Epithelial cell of proximal tubule (primary cell): ENCODE data around the gene FHAD1. TPM values are rescaled to one million over a fixed set of nuclear protein-coding genes. Genes with fewer than 3 reads are reported as not detected.
"Not testable (repeated sequence)": the region's sequence is repeated elsewhere in the genome, so short reads cannot be mapped to it uniquely, and the experiment has no call there.

Experiments
- DNase-seq: peaks from one replicate; pipeline ENCODE4 v3.0.0-alpha.2; 2011; ENCODE audit warnings: low read depth
- H3K4me3 ChIP-seq: 2 replicates; pipeline ENCODE4 v1.5.1; 2011; ENCODE audit warnings: low read depth, mild to moderate bottlenecking, low read length
- CTCF ChIP-seq: conservative IDR thresholded peaks from 2 replicates; pipeline ENCODE4 v1.5.1; 2012; ENCODE audit warnings: low read depth, mild to moderate bottlenecking, low read length
- total RNA-seq: library from RNA; depleted of rRNA; stranded (reverse); fragments of >200 nt; gene quantifications from 2 replicates; pipeline ENCODE4 v1.2.3, GENCODE V29; 2015

FHAD1 gene
- total RNA-seq, 1 donor from 2014 or later: 0.35 TPM

- TF ChIP-seq CTCF: peak; percentile 17
- H3K4me3 ChIP-seq: no peak overlapping the region
- no peak for DNase-seq
Measured at GRCh38 chr1:15364740-15365139, 117.7 kb downstream of the FHAD1 start.

GRCh38 chr1:15368888-15369287 is 121.9 kb downstream of the FHAD1 start:
- DNase-seq: no peak
- no peak for TF ChIP-seq CTCF
- H3K4me3 ChIP-seq: no peak overlapping the region

- no peak overlapping the region for H3K4me3 ChIP-seq
- TF ChIP-seq CTCF: no peak
- DNase-seq: no peak
Measured at GRCh38 chr1:15370268-15370667, 123.2 kb downstream of the FHAD1 start.

GRCh38 chr1:15370781-15371520 is 123.9 kb downstream of the FHAD1 start:
- TF ChIP-seq CTCF: no peak
- no peak overlapping the region for H3K4me3 ChIP-seq
- no peak for DNase-seq

- no peak for TF ChIP-seq CTCF
- no peak for DNase-seq
- H3K4me3 ChIP-seq: no peak overlapping the region
Measured at GRCh38 chr1:15371610-15372545, 124.9 kb downstream of the FHAD1 start.

- DNase-seq: no peak
- no peak overlapping the region for H3K4me3 ChIP-seq
- TF ChIP-seq CTCF: no peak
Measured at GRCh38 chr1:15378729-15379128, 131.7 kb downstream of the FHAD1 start.

- H3K4me3 ChIP-seq, DNase-seq: not testable (repeated sequence)
Measured at GRCh38 chr1:15379151-15379550, 132.1 kb downstream of the FHAD1 start.
